ENCODE results near the gene KCNJ14. TPM values are rescaled to one million over a fixed set of nuclear protein-coding genes. Genes with fewer than 3 reads are reported as not detected.

KCNJ14 gene
- total and polyA plus RNA-seq, 2 donors (not counting 3 experiments of a cell fraction or from before 2014, with no cell fraction given) = 0.26 to 1.4 TPM

- ChIA-PET POLR2A (no interaction called here), CTCF (interaction anchor here (0.9 to 8.3 kb wide), 8 partner anchors 12 to 236 kb away, joined by 3 to 507 read pairs (median 4); no protein-coding TSS in a partner anchor)
- Histone ChIP-seq H3K9me3 (replicated peaks; ENCODE audit: control insufficient read depth, insufficient read depth, low read length) (no peaks in the 10 kb centered on the region), H3K4me3 (replicated peaks in 1 of 3; ENCODE audit: insufficient read depth in 1 of 3, low read depth in 1 of 3, low read length in 3 of 3) (no peak overlapping the region), H4K20me1 (replicated peaks; ENCODE audit: control insufficient read depth, extremely low read depth, insufficient read depth, low read length) (no peaks in the 10 kb centered on the region), H3K4me2 (ENCODE audit: insufficient read depth, low read length) (no peak overlapping the region), H3K36me3 (ENCODE audit: control insufficient read depth in 2 of 2, extremely low read depth in 1 of 2, insufficient read depth in 2 of 2, low read length in 2 of 2) (no peaks in the 10 kb centered on the region), H3K9me1 (replicated peaks; ENCODE audit: control insufficient read depth, extremely low read depth, insufficient read depth, low read length) (no peaks in the 10 kb centered on the region), H3K9ac (replicated peaks; ENCODE audit: extremely low read depth, insufficient read depth, low read length) (no peak overlapping the region), H3K27me3 (ENCODE audit: control insufficient read depth in 2 of 2, insufficient read depth in 2 of 2, low read length in 2 of 2) (peaks cover 12 to 14% of the 10 kb centered on the region in 2 experiments), H3K79me2 (ENCODE audit: control insufficient read depth, insufficient read depth, low read length) (no peaks in the 10 kb centered on the region), H3K27ac (ENCODE audit: insufficient read depth, low read depth, low read length) (no peak overlapping the region), H3K4me1 (ENCODE audit: control insufficient read depth, extremely low read depth, insufficient read depth, low read length) (no peaks in the 10 kb centered on the region), H2AFZ (ENCODE audit: low read depth, low read length) (no peak overlapping the region)
- FAIRE-seq (no peak), DNase-seq (ENCODE audit: low read depth, low spot score) (no peak)
- dilution Hi-C loops (cut with MboI; ENCODE audit: extremely low pct_ligation_motif_present, low sequenced_read_pairs) (no loop called here), intact Hi-C loops (cut with micrococcal nuclease) (no loop called here)
- no peak for TF ChIP-seq POLR2AphosphoS5 (IDR thresholded peaks at IDR 0.05; ENCODE audit: insufficient read depth, low read depth, low read length)
- no peak for TF ChIP-seq EZH2 (IDR thresholded peaks at IDR 0.05; ENCODE audit: borderline replicate concordance, low read depth, low read length, severe bottlenecking)
- TF ChIP-seq, protein P1, sequence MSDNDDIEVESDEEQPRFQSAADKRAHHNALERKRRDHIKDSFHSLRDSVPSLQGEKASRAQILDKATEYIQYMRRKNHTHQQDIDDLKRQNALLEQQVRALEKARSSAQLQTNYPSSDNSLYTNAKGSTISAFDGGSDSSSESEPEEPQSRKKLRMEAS (IDR thresholded peaks at IDR 0.05; ENCODE audit: insufficient read depth, insufficient read length) = no peak
- no peak for TF ChIP-seq FOS (IDR thresholded peaks at IDR 0.05; ENCODE audit: borderline replicate concordance, insufficient read depth, low read length)
- no peak for TF ChIP-seq POLR2A (IDR thresholded peaks at IDR 0.05; ENCODE audit: low read depth, low read length)
- TF ChIP-seq MYC (IDR thresholded peaks at IDR 0.05; ENCODE audit: low read depth, low read length) = no peak
- TF ChIP-seq JUN (IDR thresholded peaks at IDR 0.05; ENCODE audit: borderline replicate concordance, insufficient read depth, insufficient read length, low read depth) = no peak
- TF ChIP-seq, protein P2, sequence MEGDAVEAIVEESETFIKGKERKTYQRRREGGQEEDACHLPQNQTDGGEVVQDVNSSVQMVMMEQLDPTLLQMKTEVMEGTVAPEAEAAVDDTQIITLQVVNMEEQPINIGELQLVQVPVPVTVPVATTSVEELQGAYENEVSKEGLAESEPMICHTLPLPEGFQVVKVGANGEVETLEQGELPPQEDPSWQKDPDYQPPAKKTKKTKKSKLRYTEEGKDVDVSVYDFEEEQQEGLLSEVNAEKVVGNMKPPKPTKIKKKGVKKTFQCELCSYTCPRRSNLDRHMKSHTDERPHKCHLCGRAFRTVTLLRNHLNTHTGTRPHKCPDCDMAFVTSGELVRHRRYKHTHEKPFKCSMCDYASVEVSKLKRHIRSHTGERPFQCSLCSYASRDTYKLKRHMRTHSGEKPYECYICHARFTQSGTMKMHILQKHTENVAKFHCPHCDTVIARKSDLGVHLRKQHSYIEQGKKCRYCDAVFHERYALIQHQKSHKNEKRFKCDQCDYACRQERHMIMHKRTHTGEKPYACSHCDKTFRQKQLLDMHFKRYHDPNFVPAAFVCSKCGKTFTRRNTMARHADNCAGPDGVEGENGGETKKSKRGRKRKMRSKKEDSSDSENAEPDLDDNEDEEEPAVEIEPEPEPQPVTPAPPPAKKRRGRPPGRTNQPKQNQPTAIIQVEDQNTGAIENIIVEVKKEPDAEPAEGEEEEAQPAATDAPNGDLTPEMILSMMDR (IDR thresholded peaks at IDR 0.05; ENCODE audit: extremely low read depth in 1 of 2, insufficient read depth in 1 of 2, low read depth in 1 of 2, low read length in 2 of 2) = no peak
- TF ChIP-seq GATA2 (IDR thresholded peaks at IDR 0.05; ENCODE audit: insufficient read depth, insufficient read length, low read depth, low read length) = no peak
- BruUV-seq (replicated peaks) = no TSS peak
Measured at GRCh38 chr19:48507911-48508439, 52.6 kb downstream of the KCNJ14 start.
